K562 (cell line): Measurements from ENCODE around the gene GLRX. TPM values are rescaled to one million over a fixed set of nuclear protein-coding genes. Genes with fewer than 3 reads are reported as not detected.

ENCODE experiments used
- ASH1L ChIP-seq: fragments of 450-650 bp; IDR thresholded peaks from 2 replicates; pipeline ENCODE4 v1.6.1; 2018; ENCODE audit warnings: borderline replicate concordance, mild to moderate bottlenecking, low read depth; ENCODE audit not compliant: partially characterized antibody
- EGR1 ChIP-seq: fragments of 450-650 bp; conservative IDR thresholded peaks from 2 replicates; pipeline ENCODE4 v1.6.1; 2017; ENCODE audit warnings: mild to moderate bottlenecking
- ELF2 ChIP-seq: fragments of 250-450 bp; sonication (Bioruptor Pico); IDR thresholded peaks from 2 replicates; pipeline ENCODE4 v1.5.0; 2021; ENCODE audit warnings: mild to moderate bottlenecking
- RNF2 ChIP-seq: sonication (generic); IDR thresholded peaks from 2 replicates; pipeline ENCODE4 v1.6.1; 2016
- TGIF2 ChIP-seq: sonication (generic); formaldehyde crosslinking; IDR thresholded peaks from 2 replicates; pipeline ENCODE4 v1.8.1; 2022; ENCODE audit warnings: mild to moderate bottlenecking, missing genetic modification reagents, moderate library complexity
- YY1 ChIP-seq, 3 experiments: IDR thresholded peaks; 2 replicates each; pipeline ENCODE4 v1.6.1; 2011; ENCODE audit warnings: low read length in 2 of 3, mild to moderate bottlenecking in 2 of 3, moderate library complexity in 2 of 3, borderline replicate concordance in 1 of 3, control low read depth in 1 of 3, low read depth in 1 of 3; ENCODE audit not compliant: insufficient read depth in 3 of 3, insufficient replicate concordance in 2 of 3, control insufficient read depth in 1 of 3, insufficient read length in 1 of 3; ENCODE audit errors: extremely low read depth in 1 of 3
- ZNF316 ChIP-seq: fragments of 450-650 bp; IDR thresholded peaks from 2 replicates; pipeline ENCODE4 v1.6.1; 2016
- polyA plus RNA-seq, 8 experiments: library from polyadenylated mRNA; depleted of rRNA in 4 of 8; stranded (reverse) in 5 of 8; unstranded in 3 of 8; fragments of >200 nt; fragmentation: Nextera tagmentation in 2 of 8; fragmentation: Illumina TruSeq in 1 of 8; extraction: Ambion mirVana in 2 of 8; extraction: Trizol in 1 of 8; gene quantifications; 2 replicates each; pipeline versions ENCODE4 v1.2.1 to v1.2.3, GENCODE V29; 2011 to 2014; ENCODE audit warnings: inconsistent platforms in 1 of 8, missing spikeins in 1 of 8
- total RNA-seq, 7 experiments: library from RNA; depleted of rRNA in 6 of 7; stranded (reverse); fragments of >200 nt in 6 of 7; fragmentation: Illumina TruSeq in 2 of 7; extraction: Trizol in 2 of 7; gene quantifications; 2 replicates each; pipeline versions ENCODE4 v1.2.1 to v1.2.3, GENCODE V29; 2011 to 2021; ENCODE audit warnings: low replicate concordance in 1 of 7
- TF ChIP-seq, protein P1 (sequence below): fragments of 450-650 bp; IDR thresholded peaks from 2 replicates; pipeline ENCODE4 v1.6.1; 2016; ENCODE audit warnings: antibody characterized with exemption
- TF ChIP-seq, protein P2 (sequence below): fragments of 250-450 bp; sonication (Bioruptor Pico); IDR thresholded peaks from 2 replicates; pipeline ENCODE4 v1.4.0; 2020; ENCODE audit warnings: mild to moderate bottlenecking, moderate library complexity, borderline replicate concordance
- TF ChIP-seq, protein P3 (sequence below): sonication (generic); formaldehyde crosslinking; IDR thresholded peaks from 2 replicates; pipeline ENCODE4 v1.8.1; 2022; ENCODE audit warnings: missing genetic modification reagents
- TF ChIP-seq, protein P4 (sequence below): sonication (generic); formaldehyde crosslinking; IDR thresholded peaks from 2 replicates; pipeline ENCODE4 v1.8.0; 2023; ENCODE audit warnings: mild to moderate bottlenecking, missing genetic modification reagents

The GLRX gene
- total and polyA plus RNA-seq, 9 of the 15 experiments (the other 6 are each of a cell fraction or from before 2014, with no cell fraction given): 2.3 to 11.2 (median 4.6) TPM

DNA sequence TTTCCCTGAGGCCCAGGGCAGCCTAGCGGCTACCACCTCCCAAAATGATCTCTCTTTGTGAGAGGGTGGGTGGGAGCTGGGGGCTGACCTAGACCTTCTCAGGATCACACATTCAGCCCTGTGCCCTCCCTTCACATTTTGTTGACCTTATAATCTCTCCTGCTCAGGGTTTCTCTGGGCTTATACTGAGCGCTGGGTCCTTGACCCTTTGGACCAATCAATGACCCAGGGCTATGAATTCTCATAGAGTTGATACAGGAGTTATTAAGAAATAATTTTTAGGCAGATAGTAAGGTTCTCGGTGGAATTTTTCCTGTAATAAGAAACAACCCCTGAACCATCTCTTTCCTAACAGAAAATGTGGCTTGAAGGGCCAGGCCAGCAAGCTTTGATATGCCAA is 22.0 kb downstream of the GLRX start (continued):
- TF ChIP-seq, protein P1, sequence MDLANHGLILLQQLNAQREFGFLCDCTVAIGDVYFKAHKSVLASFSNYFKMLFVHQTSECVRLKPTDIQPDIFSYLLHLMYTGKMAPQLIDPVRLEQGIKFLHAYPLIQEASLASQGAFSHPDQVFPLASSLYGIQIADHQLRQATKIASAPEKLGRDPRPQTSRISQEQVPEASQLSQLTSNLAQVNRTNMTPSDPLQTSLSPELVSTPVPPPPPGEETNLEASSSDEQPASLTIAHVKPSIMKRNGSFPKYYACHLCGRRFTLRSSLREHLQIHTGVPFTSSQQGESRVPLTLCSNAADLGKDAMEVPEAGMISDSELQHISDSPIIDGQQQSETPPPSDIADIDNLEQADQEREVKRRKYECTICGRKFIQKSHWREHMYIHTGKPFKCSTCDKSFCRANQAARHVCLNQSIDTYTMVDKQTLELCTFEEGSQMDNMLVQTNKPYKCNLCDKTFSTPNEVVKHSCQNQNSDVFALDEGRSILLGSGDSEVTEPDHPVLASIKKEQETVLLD: no peak
- TF ChIP-seq, protein P2, sequence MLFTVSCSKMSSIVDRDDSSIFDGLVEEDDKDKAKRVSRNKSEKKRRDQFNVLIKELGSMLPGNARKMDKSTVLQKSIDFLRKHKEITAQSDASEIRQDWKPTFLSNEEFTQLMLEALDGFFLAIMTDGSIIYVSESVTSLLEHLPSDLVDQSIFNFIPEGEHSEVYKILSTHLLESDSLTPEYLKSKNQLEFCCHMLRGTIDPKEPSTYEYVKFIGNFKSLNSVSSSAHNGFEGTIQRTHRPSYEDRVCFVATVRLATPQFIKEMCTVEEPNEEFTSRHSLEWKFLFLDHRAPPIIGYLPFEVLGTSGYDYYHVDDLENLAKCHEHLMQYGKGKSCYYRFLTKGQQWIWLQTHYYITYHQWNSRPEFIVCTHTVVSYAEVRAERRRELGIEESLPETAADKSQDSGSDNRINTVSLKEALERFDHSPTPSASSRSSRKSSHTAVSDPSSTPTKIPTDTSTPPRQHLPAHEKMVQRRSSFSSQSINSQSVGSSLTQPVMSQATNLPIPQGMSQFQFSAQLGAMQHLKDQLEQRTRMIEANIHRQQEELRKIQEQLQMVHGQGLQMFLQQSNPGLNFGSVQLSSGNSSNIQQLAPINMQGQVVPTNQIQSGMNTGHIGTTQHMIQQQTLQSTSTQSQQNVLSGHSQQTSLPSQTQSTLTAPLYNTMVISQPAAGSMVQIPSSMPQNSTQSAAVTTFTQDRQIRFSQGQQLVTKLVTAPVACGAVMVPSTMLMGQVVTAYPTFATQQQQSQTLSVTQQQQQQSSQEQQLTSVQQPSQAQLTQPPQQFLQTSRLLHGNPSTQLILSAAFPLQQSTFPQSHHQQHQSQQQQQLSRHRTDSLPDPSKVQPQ: no peak
- TF ChIP-seq ASH1L: no peak
- TF ChIP-seq ELF2 (CRISPR knock-in tag): no peak
- TF ChIP-seq, protein P3, sequence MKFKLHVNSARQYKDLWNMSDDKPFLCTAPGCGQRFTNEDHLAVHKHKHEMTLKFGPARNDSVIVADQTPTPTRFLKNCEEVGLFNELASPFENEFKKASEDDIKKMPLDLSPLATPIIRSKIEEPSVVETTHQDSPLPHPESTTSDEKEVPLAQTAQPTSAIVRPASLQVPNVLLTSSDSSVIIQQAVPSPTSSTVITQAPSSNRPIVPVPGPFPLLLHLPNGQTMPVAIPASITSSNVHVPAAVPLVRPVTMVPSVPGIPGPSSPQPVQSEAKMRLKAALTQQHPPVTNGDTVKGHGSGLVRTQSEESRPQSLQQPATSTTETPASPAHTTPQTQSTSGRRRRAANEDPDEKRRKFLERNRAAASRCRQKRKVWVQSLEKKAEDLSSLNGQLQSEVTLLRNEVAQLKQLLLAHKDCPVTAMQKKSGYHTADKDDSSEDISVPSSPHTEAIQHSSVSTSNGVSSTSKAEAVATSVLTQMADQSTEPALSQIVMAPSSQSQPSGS: no peak
- TF ChIP-seq ZNF316: no peak
- TF ChIP-seq RNF2: no peak
- TF ChIP-seq EGR1: no peak
- no peak for TF ChIP-seq TGIF2 (CRISPR knock-in tag)
- no peak for TF ChIP-seq YY1 (IDR thresholded peaks at IDR 0.05; ENCODE audit: borderline replicate concordance in 1 of 3, control insufficient read depth in 1 of 3, extremely low read depth in 1 of 3, insufficient read depth in 3 of 3, insufficient read length in 1 of 3, insufficient replicate concordance in 2 of 3, low read depth in 1 of 3, low read length in 2 of 3)
- TF ChIP-seq, protein P4, sequence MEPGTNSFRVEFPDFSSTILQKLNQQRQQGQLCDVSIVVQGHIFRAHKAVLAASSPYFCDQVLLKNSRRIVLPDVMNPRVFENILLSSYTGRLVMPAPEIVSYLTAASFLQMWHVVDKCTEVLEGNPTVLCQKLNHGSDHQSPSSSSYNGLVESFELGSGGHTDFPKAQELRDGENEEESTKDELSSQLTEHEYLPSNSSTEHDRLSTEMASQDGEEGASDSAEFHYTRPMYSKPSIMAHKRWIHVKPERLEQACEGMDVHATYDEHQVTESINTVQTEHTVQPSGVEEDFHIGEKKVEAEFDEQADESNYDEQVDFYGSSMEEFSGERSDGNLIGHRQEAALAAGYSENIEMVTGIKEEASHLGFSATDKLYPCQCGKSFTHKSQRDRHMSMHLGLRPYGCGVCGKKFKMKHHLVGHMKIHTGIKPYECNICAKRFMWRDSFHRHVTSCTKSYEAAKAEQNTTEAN (CRISPR knock-in tag): no peak
